ENCODE results near the gene PTTG1IP. TPM values are rescaled to one million over a fixed set of nuclear protein-coding genes. Genes with fewer than 3 reads are reported as not detected.
"Not testable (repeated sequence)": the region's sequence is repeated elsewhere in the genome, so short reads cannot be mapped to it uniquely, and the experiment has no call there.

The PTTG1IP gene
- total and polyA plus RNA-seq, 2 of the 4 experiments (the other 2 are of a cell fraction): 167 to 194 TPM

DNA sequence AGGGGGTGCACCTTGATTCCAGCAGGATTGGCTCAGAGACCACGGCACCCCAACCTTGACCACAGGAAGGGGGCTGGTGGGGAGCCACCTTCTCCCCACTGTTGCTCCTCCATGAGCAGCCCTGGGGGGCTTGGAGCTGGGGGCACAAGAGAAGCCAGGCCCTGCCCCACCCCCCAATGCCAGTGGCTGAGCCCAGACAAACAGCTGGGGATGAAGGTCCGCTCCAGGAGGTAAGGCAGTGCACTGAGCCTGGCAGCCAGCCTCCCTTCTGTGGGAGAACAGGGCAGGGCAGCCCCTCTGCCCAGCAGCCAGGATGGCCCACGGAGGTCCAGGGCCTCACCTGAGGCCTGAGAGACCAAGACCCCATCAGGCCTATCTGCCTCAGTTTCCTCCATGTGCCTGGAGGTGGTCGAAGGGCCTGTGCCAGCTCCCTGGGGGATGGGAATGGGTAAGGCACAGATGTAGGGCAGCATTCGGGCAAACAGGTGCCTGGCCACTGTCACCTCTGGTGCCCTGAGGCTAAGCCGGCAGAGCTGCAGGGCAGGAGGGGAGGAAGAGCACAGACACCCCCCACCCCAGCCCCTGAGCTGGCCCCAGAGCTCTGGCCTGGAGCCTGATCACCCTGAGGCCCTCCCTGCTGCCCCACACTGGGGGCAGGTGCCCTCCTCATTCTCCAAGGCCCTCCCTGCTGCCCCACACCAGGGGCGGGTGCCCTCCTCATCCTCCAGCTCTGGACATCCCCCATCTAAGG, 40.1 kb upstream of the PTTG1IP start:
- no peak overlapping the region for H3K4me3 ChIP-seq (ENCODE audit: insufficient read depth, low read depth, low read length)
- no peak overlapping the region for H3K9ac ChIP-seq (ENCODE audit: low read depth, low read length)
- H3K23ac ChIP-seq (ENCODE audit: low read depth, low read length): no peak overlapping the region
- no peaks in the 10 kb centered on the region for H3K9me3 ChIP-seq (ENCODE audit: control insufficient read depth, insufficient read depth, low read length)
- peaks cover 65% of the 10 kb centered on the region for H3K27me3 ChIP-seq (ENCODE audit: control insufficient read depth, insufficient read depth, low read length)
- in situ Hi-C loops (cut with MboI; ENCODE audit: low sequenced_read_pairs): no loop called here
- no peak overlapping the region; the same call in 1 of the 2 replicates for H3K14ac ChIP-seq (replicated peaks; ENCODE audit: low read depth, low read length)
- H3K4ac ChIP-seq (ENCODE audit: low read depth, low read length): no peak overlapping the region
- H2AK9ac ChIP-seq (replicated peaks; ENCODE audit: low read depth, low read length, poor library complexity): no peak overlapping the region
- H2BK120ac ChIP-seq (ENCODE audit: low read depth, low read length): no peak overlapping the region
- BruUV-seq (replicated peaks): no TSS peak
- dilution Hi-C loops (cut with HindIII; ENCODE audit: low sequenced_read_pairs, unreplicated experiment): no loop called here
- H3K56ac ChIP-seq (ENCODE audit: extremely low read depth, insufficient read depth, low read length): no peak overlapping the region
- WGBS, 2 experiments (ENCODE audit: extremely low coverage in 2 of 2, insufficient read length in 1 of 2): 60% methylated on average over 1 of the region's 7 CpGs; no CpG with 5 or more reads in 1 of the 2 experiments
- H2BK5ac ChIP-seq (ENCODE audit: low read depth, low read length, poor library complexity, severe bottlenecking): no peak overlapping the region
- H3K9me1 ChIP-seq (ENCODE audit: insufficient read depth, low read length): no peaks in the 10 kb centered on the region
- no peaks in the 10 kb centered on the region for H3K79me1 ChIP-seq (ENCODE audit: low read depth in 1 of 2, low read length in 2 of 2)
- ChIA-PET POLR2A (ENCODE audit: unreplicated experiment) (no interaction called here), CTCF (no interaction called here)
- ATAC-seq (ENCODE audit: low read depth) (no peak), DNase-seq (no peak)
- no peak overlapping the region for H4K5ac ChIP-seq (ENCODE audit: low read depth, low read length)
- no peak overlapping the region for H3K27ac ChIP-seq (ENCODE audit: insufficient read depth, low read length)
- no peaks in the 10 kb centered on the region; the same call in 1 of the 2 replicates for H3K4me1 ChIP-seq (ENCODE audit: control insufficient read depth, insufficient read depth, low read length)
- intact Hi-C loops (cut with micrococcal nuclease): no loop called here
- no peak overlapping the region for H3K18ac ChIP-seq (ENCODE audit: low read depth, low read length)
- H2AK5ac ChIP-seq (ENCODE audit: low read depth, low read length): no peak overlapping the region
- no peak overlapping the region for H2BK15ac ChIP-seq (ENCODE audit: low read depth, low read length)
- no peak overlapping the region for H3K4me2 ChIP-seq (ENCODE audit: low read depth, low read length)
- no peaks in the 10 kb centered on the region for H4K20me1 ChIP-seq (ENCODE audit: insufficient read depth, low read length)
- H3K36me3 ChIP-seq (ENCODE audit: control insufficient read depth, insufficient read depth, low read length): no peaks in the 10 kb centered on the region
- no peak overlapping the region for H4K8ac ChIP-seq (ENCODE audit: low read depth in 2 of 2, low read length in 2 of 2)
- TF ChIP-seq MXI1 (IDR thresholded peaks at IDR 0.05; ENCODE audit: borderline replicate concordance, low read depth, low read length): no peak
- TF ChIP-seq RFX5 (IDR thresholded peaks at IDR 0.05; ENCODE audit: low read depth, low read length): no peak
- H2AFZ ChIP-seq (replicated peaks; ENCODE audit: low read length, poor library complexity): no peak overlapping the region
- no peak overlapping the region for H4K91ac ChIP-seq (ENCODE audit: insufficient read depth, low read depth, low read length)
- no peak overlapping the region for H2BK20ac ChIP-seq (ENCODE audit: low read depth, low read length)

DNA sequence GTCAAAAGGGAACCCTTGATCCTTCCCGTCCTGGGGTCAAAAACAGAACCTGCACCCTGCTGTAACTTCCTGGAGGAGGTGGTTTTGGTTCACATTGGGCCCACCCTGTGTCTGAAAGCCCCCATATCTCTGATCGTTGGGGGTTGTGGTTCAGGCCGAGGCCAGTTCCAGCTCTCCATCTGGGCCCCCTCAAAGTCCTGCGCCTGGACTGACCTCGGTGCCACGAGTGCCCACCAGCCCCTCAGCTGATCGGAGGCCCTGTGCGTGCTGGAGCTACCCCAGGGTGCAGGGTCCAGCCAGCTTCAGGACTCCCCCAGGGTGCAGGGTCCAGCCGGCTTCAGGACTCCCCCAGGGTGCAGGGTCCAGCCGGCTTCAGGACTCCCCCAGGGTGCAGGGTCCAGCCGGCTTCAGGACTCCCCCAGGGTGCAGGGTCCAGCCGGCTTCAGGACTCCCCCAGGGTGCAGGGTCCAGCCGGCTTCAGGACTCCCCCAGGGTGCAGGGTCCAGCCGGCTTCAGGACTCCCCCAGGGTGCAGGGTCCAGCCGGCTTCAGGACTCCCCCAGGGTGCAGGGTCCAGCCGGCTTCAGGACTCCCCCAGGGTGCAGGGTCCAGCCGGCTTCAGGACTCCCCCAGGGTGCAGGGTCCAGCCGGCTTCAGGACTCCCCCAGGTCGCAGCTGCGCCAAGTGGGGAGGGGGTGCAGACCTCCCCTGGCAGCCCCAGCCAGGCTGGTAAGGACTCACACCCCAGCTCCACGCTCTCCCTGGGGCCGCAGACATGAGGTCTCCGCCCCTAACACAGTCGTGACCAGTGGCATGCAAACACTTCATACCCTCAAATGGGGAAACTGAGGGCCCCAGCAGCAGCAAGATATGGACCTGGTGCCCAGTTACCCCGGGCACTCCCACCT, 39.3 kb upstream of the PTTG1IP start:
- H4K8ac ChIP-seq (ENCODE audit: low read depth in 2 of 2, low read length in 2 of 2): not testable (repeated sequence)

More for the DNA sequence above, 39.3 kb upstream of the PTTG1IP start:
- H3K23ac ChIP-seq (ENCODE audit: low read depth, low read length); H3K4me1 ChIP-seq (ENCODE audit: control insufficient read depth, insufficient read depth, low read length); H4K5ac ChIP-seq (ENCODE audit: low read depth, low read length); H3K4me3 ChIP-seq (ENCODE audit: insufficient read depth, low read depth, low read length); H3K27ac ChIP-seq (ENCODE audit: insufficient read depth, low read length); H2BK5ac ChIP-seq (ENCODE audit: low read depth, low read length, poor library complexity, severe bottlenecking); H2AK9ac ChIP-seq (replicated peaks; ENCODE audit: low read depth, low read length, poor library complexity); in situ Hi-C loops (cut with MboI; ENCODE audit: low sequenced_read_pairs); H2AFZ ChIP-seq (replicated peaks; ENCODE audit: low read length, poor library complexity); H3K18ac ChIP-seq (ENCODE audit: low read depth, low read length); H3K9me1 ChIP-seq (ENCODE audit: insufficient read depth, low read length); H3K56ac ChIP-seq (ENCODE audit: extremely low read depth, insufficient read depth, low read length); CTCF ChIA-PET; dilution Hi-C loops (cut with HindIII; ENCODE audit: low sequenced_read_pairs, unreplicated experiment); H3K36me3 ChIP-seq (ENCODE audit: control insufficient read depth, insufficient read depth, low read length); H2BK120ac ChIP-seq (ENCODE audit: low read depth, low read length); H3K14ac ChIP-seq (replicated peaks; ENCODE audit: low read depth, low read length); DNase-seq; H3K4ac ChIP-seq (ENCODE audit: low read depth, low read length); H4K20me1 ChIP-seq (ENCODE audit: insufficient read depth, low read length); ATAC-seq (ENCODE audit: low read depth); H3K9ac ChIP-seq (ENCODE audit: low read depth, low read length); intact Hi-C loops (cut with micrococcal nuclease); BruUV-seq (replicated peaks); H2BK15ac ChIP-seq (ENCODE audit: low read depth, low read length); H2BK20ac ChIP-seq (ENCODE audit: low read depth, low read length); H3K9me3 ChIP-seq (ENCODE audit: control insufficient read depth, insufficient read depth, low read length); H3K79me1 ChIP-seq (ENCODE audit: low read depth in 1 of 2, low read length in 2 of 2); H3K4me2 ChIP-seq (ENCODE audit: low read depth, low read length); H4K91ac ChIP-seq (ENCODE audit: insufficient read depth, low read depth, low read length); POLR2A ChIA-PET (ENCODE audit: unreplicated experiment); H2AK5ac ChIP-seq (ENCODE audit: low read depth, low read length): not testable (repeated sequence)
- WGBS, 2 experiments (ENCODE audit: extremely low coverage in 2 of 2, insufficient read length in 1 of 2): 79% methylated on average over 4 of the region's 25 CpGs; no CpG with 5 or more reads in 1 of the 2 experiments
- peaks cover 62% of the 10 kb centered on the region for H3K27me3 ChIP-seq (ENCODE audit: control insufficient read depth, insufficient read depth, low read length)

Data from IMR-90 (cell line).